Limb (tissue), 2 donors: ENCODE measurements around the gene IRGC.
"Not testable (repeated sequence)": the region's sequence is repeated elsewhere in the genome, so short reads cannot be mapped to it uniquely, and the experiment has no call there.

ENCODE experiments used
- DNase-seq, 2 donors: peaks; one replicate each; pipeline ENCODE4 v3.0.0-alpha.2; 2016; ENCODE audit errors: extremely low spot score in 2 of 2

The IRGC gene

GRCh38 chr19:43754503-43755255 lies 38.8 kb downstream of the IRGC start, which contains the start of gene SMG9:
SMG9 (minus strand) TSS chr19:43754962; CDS start chr19:43750741, 4,221 bp downstream.
- peak; percentile 98 to 99 for DNase-seq

GRCh38 chr19:43755256-43755801 lies 39.5 kb downstream of the IRGC start:
- DNase-seq = peak; percentile 80 to 86

GRCh38 chr19:43759515-43759914 lies 43.6 kb downstream of the IRGC start:
- DNase-seq = no peak

- DNase-seq = no peak
Observed at GRCh38 chr19:43760941-43761340, 45.1 kb downstream of the IRGC start.

GRCh38 chr19:43762814-43763213 lies 46.9 kb downstream of the IRGC start:
- no peak for DNase-seq

GRCh38 chr19:43763473-43763939 lies 47.6 kb downstream of the IRGC start:
- DNase-seq = no peak

GRCh38 chr19:43764684-43765083 lies 48.8 kb downstream of the IRGC start:
- not testable (repeated sequence) for DNase-seq

- no peak for DNase-seq
Observed at GRCh38 chr19:43765109-43765876, 49.4 kb downstream of the IRGC start.

- DNase-seq = no peak
Observed at GRCh38 chr19:43766755-43767043, 50.8 kb downstream of the IRGC start.

- no peak for DNase-seq
Observed at GRCh38 chr19:43767316-43767715, 51.4 kb downstream of the IRGC start.

GRCh38 chr19:43767818-43768217 lies 51.9 kb downstream of the IRGC start:
- DNase-seq = no peak

- DNase-seq = no peak
Observed at GRCh38 chr19:43768273-43769050, 52.6 kb downstream of the IRGC start.

- no peak for DNase-seq
Observed at GRCh38 chr19:43769256-43769655, 53.4 kb downstream of the IRGC start.
